Suprapubic skin (tissue), 4 donors: ENCODE results near the gene SESN1. TPM values are rescaled to one million over a fixed set of nuclear protein-coding genes. Genes with fewer than 3 reads are reported as not detected.

Experiments used
- DNase-seq, 2 donors: peaks; one replicate each; pipeline ENCODE4 v3.0.0-alpha.2; 2019; ENCODE audit warnings: low spot score in 2 of 2
- H3K27ac ChIP-seq: fragments of 200-600 bp; sonication (generic); one replicate; pipeline ENCODE4 v1.5.1; 2019
- H3K27me3 ChIP-seq: fragments of 200-600 bp; sonication (generic); one replicate; pipeline ENCODE4 v1.5.1; 2019
- H3K36me3 ChIP-seq: fragments of 200-600 bp; sonication (generic); one replicate; pipeline ENCODE4 v1.5.1; 2019
- H3K4me1 ChIP-seq: fragments of 200-600 bp; sonication (generic); one replicate; pipeline ENCODE4 v1.5.1; 2019
- H3K4me3 ChIP-seq: fragments of 200-600 bp; sonication (generic); one replicate; pipeline ENCODE4 v1.5.1; 2019; ENCODE audit warnings: mild to moderate bottlenecking
- H3K9me3 ChIP-seq: fragments of 200-600 bp; sonication (generic); one replicate; pipeline ENCODE4 v1.5.1; 2019
- CTCF ChIP-seq, 2 donors: fragments of 200-600 bp in 1 of 2; fragments of 450-650 bp in 1 of 2; sonication (generic) in 1 of 2; IDR thresholded peaks; one replicate each; pipeline ENCODE4 v1.5.1; 2016 to 2019; ENCODE audit warnings: antibody characterized with exemption in 2 of 2, mild to moderate bottlenecking in 1 of 2, moderate library complexity in 1 of 2
- EP300 ChIP-seq: sonication (generic); formaldehyde crosslinking; IDR thresholded peaks from one replicate; pipeline ENCODE4 v1.6.1; 2017; ENCODE audit warnings: antibody characterized with exemption
- POLR2A ChIP-seq, 2 donors: fragments of 450-650 bp; IDR thresholded peaks; one replicate each; pipeline ENCODE4 v1.6.1; 2017; ENCODE audit warnings: antibody characterized with exemption in 2 of 2, mild to moderate bottlenecking in 2 of 2, moderate library complexity in 2 of 2
- POLR2AphosphoS5 ChIP-seq, 3 donors: sonication (generic); formaldehyde crosslinking; IDR thresholded peaks; one replicate each; pipeline ENCODE4 v1.6.1; 2017; ENCODE audit warnings: antibody characterized with exemption in 3 of 3
- WGBS: methylation state at CpG from one replicate; pipeline ENCODE4 v1.1.5; 2018; 5-methylcytosine and 5-hydroxymethylcytosine counted together
- total RNA-seq, 4 donors: library from RNA; depleted of rRNA; stranded (reverse); fragments of >200 nt; gene quantifications; one replicate each; pipeline ENCODE4 v1.1.0, GENCODE V29; 2016

Gene SESN1
- total RNA-seq, 4 donors from 2014 or later = 70.7 to 207 (median 86.7) TPM

- Histone ChIP-seq H3K36me3 (no peaks in the 10 kb centered on the region), H3K4me1 (peaks cover 88% of the 10 kb centered on the region), H3K27ac (peak overlapping the region; percentile 90), H3K4me3 (peak overlapping the region; percentile 12), H3K27me3 (no peaks in the 10 kb centered on the region), H3K9me3 (no peaks in the 10 kb centered on the region)
- peak; percentile 83 to 86 for DNase-seq
- TF ChIP-seq POLR2AphosphoS5 (IDR thresholded peaks at IDR 0.05) = peak in 2 of 3 donors; percentile 16 to 65
- no peak for TF ChIP-seq EP300
- TF ChIP-seq POLR2A (IDR thresholded peaks at IDR 0.05) = no peak
- WGBS = 23% methylated on average over 10 of the region's 10 CpGs
Observed at GRCh38 chr6:108945681-108946159, 148.9 kb downstream of the SESN1 start.

DNA sequence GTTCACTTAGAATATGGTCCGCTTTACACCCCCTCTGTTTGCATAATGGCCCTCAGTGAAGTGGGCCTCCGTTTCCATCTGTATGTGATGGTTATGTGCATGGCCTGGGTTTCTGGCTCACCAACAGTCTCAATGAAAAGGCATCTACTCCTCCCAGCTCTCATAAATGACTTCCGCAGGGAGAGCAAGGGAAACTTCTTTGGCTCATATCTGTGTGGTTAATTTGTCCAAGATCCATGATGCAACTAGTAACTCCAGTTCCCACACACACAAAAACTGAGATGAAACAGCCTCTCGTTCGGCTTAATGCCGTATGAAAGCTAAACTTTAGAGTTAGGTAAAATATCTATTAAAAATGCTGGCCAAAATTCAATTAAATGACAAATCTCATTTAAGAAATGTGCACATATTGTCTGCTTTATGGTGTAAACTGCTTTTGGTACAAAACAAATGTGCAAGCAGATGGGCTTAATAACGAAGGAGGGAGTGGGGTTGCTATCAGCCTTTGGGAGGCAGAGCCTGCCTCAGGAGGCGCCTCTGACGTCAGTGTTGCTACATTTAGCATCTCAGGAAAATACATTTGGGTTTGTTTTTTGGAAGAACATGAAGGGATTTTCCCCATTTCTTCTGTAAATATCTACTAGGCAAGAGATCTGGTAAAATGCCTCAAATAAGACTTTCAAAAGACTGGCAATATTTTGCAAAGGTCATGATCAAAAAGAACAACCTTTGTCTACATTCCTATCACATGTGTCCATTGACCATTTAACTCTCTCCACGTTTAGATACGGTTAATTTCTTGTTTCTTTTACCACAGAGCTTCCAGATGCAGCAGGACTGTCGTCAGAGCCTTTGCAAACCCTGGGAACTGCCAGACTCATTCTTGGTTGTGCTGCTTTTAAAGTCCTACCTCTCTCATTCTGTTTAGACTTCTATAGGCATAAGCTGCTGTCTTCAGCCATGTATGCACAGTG lies 149.7 kb downstream of the SESN1 start:
- Histone ChIP-seq H3K4me1 (peaks cover 88% of the 10 kb centered on the region), H3K27ac (peak overlapping the region; percentile 90), H3K27me3 (no peaks in the 10 kb centered on the region), H3K36me3 (no peaks in the 10 kb centered on the region), H3K4me3 (peak overlapping the region; percentile 12), H3K9me3 (no peaks in the 10 kb centered on the region)
- WGBS = 25% methylated on average over 12 of the region's 12 CpGs
- TF ChIP-seq POLR2AphosphoS5 (IDR thresholded peaks at IDR 0.05) (peak in 1 of 3 donors; percentile 65), CTCF (IDR thresholded peaks at IDR 0.05) (no peak)
- no peak for DNase-seq

- Histone ChIP-seq H3K36me3 (no peaks in the 10 kb centered on the region), H3K27me3 (no peaks in the 10 kb centered on the region), H3K4me3 (no peak overlapping the region), H3K9me3 (no peaks in the 10 kb centered on the region), H3K4me1 (peaks cover 84% of the 10 kb centered on the region), H3K27ac (peak overlapping the region; percentile 90)
- DNase-seq = no peak
- no peak for TF ChIP-seq CTCF (IDR thresholded peaks at IDR 0.05)
- no peak for TF ChIP-seq POLR2A (IDR thresholded peaks at IDR 0.05)
- TF ChIP-seq EP300 = no peak
- no peak for TF ChIP-seq POLR2AphosphoS5 (IDR thresholded peaks at IDR 0.05)
- WGBS = 83% methylated on average over 1 of the region's 1 CpG
Observed at GRCh38 chr6:108944071-108944470, 150.6 kb downstream of the SESN1 start.

GRCh38 chr6:108942556-108943492 lies 151.8 kb downstream of the SESN1 start:
- no peaks in the 10 kb centered on the region for H3K36me3 ChIP-seq
- H3K4me1 ChIP-seq = peaks cover 71% of the 10 kb centered on the region
- whole genome bisulfite sequencing = 68% methylated on average over 9 of the region's 9 CpGs
- H3K4me3 ChIP-seq = no peak overlapping the region
- TF ChIP-seq CTCF (IDR thresholded peaks at IDR 0.05) (no peak), POLR2A (IDR thresholded peaks at IDR 0.05) (no peak), POLR2AphosphoS5 (IDR thresholded peaks at IDR 0.05) (no peak), EP300 (no peak)
- no peak overlapping the region for H3K27ac ChIP-seq
- DNase-seq = no peak
- H3K27me3 ChIP-seq = no peaks in the 10 kb centered on the region
- H3K9me3 ChIP-seq = no peaks in the 10 kb centered on the region

DNA sequence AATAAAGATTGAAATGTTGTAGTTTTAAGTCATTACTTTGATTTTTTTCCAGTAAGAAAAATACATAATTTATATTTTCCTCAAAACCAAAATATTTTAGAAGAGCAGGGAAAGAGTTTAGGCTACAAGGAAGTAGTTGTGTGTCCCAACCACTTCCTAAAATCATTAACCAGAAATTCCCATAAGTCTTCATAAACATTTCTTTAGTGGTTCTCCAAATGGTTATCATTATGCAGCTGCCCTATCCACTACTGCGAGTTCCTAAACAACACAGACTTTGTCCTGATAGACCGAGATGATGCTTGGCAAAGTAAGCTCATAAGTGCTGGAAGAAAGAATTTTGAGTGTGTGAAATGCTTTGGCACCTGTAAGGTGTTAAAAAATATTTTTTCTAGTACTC lies 152.8 kb downstream of the SESN1 start:
- WGBS = 69% methylated on average over 2 of the region's 2 CpGs

More for the DNA sequence above, 152.8 kb downstream of the SESN1 start:
- Histone ChIP-seq H3K27ac (no peak overlapping the region), H3K4me1 (peaks cover 62% of the 10 kb centered on the region), H3K4me3 (no peak overlapping the region), H3K27me3 (no peaks in the 10 kb centered on the region), H3K9me3 (no peaks in the 10 kb centered on the region), H3K36me3 (no peaks in the 10 kb centered on the region)
- DNase-seq = no peak
- TF ChIP-seq POLR2A (IDR thresholded peaks at IDR 0.05) (no peak), EP300 (no peak), CTCF (IDR thresholded peaks at IDR 0.05) (no peak), POLR2AphosphoS5 (IDR thresholded peaks at IDR 0.05) (no peak)
